Hepatocyte (in vitro differentiated cells): Measurements from ENCODE around the gene GRIK4.

Experiments
- CTCF ChIP-seq: fragments of 200-600 bp; sonication (generic); IDR thresholded peaks from 2 replicates; pipeline ENCODE4 v1.5.1; 2016; ENCODE audit warnings: antibody characterized with exemption, mild to moderate bottlenecking; ENCODE audit not compliant: poor library complexity
- EZH2 ChIP-seq: fragments of 200-600 bp; sonication (generic); IDR thresholded peaks from 2 replicates; pipeline ENCODE4 v1.6.1; 2016; ENCODE audit warnings: antibody characterized with exemption, mild to moderate bottlenecking, borderline replicate concordance

GRCh38 chr11:120994091-120994859 is 482.7 kb downstream of the GRIK4 start:
- TF ChIP-seq CTCF (no peak), EZH2 (no peak)
